ENCODE results near the gene SCFD2. TPM values are rescaled to one million over a fixed set of nuclear protein-coding genes. Genes with fewer than 3 reads are reported as not detected.
A peak's percentile ranks its signal among the peaks of the same experiment; 100 is the strongest.

The SCFD2 gene
- total RNA-seq, 4 donors from 2014 or later = 24.7 to 49.2 (median 33.9) TPM

GRCh38 chr4:53128706-53129357 lies 237.0 kb downstream of the SCFD2 start:
- H3K27ac ChIP-seq = no peak overlapping the region
- peak; percentile 53 to 72 for DNase-seq (ENCODE audit: low spot score in 2 of 2)
- WGBS, 2 donors = 18 to 38% methylated on average over 2 of the region's 2 CpGs

GRCh38 chr4:53128231-53128630 lies 237.6 kb downstream of the SCFD2 start:
- WGBS, 2 donors = 70 to 76% methylated on average over 4 of the region's 4 CpGs
- no peaks in the 10 kb centered on the region for H3K27me3 ChIP-seq
- H3K27ac ChIP-seq = no peak overlapping the region
- peaks cover 0 to 42% (median 0%) of the 10 kb centered on the region in 4 donors for H3K4me1 ChIP-seq
- no peaks in the 10 kb centered on the region for H3K9me3 ChIP-seq
- DNase-seq (ENCODE audit: low spot score in 2 of 2) = no peak
- H3K4me3 ChIP-seq = no peak overlapping the region
- no peak for TF ChIP-seq POLR2A (IDR thresholded peaks at IDR 0.05)
- TF ChIP-seq CTCF (IDR thresholded peaks at IDR 0.05) = no peak
- TF ChIP-seq EP300 (IDR thresholded peaks at IDR 0.05) = no peak
- H3K36me3 ChIP-seq = no peaks in the 10 kb centered on the region

More at GRCh38 chr4:53128706-53129357, 237.0 kb downstream of the SCFD2 start:
- Histone ChIP-seq H3K9me3 (no peaks in the 10 kb centered on the region), H3K27me3 (no peaks in the 10 kb centered on the region), H3K4me1 (peaks cover 0 to 42% (median 0%) of the 10 kb centered on the region in 4 donors), H3K4me3 (no peak overlapping the region), H3K36me3 (no peaks in the 10 kb centered on the region)
- TF ChIP-seq CTCF (IDR thresholded peaks at IDR 0.05) = no peak
- TF ChIP-seq POLR2A (IDR thresholded peaks at IDR 0.05) = no peak
- TF ChIP-seq EP300 (IDR thresholded peaks at IDR 0.05) = no peak

- TF ChIP-seq POLR2A (IDR thresholded peaks at IDR 0.05) = no peak
- TF ChIP-seq EP300 (IDR thresholded peaks at IDR 0.05) = no peak
- no peak for TF ChIP-seq CTCF (IDR thresholded peaks at IDR 0.05)
- 95 to 97% methylated on average over 5 of the region's 5 CpGs for WGBS, 2 donors
- H3K36me3 ChIP-seq = no peaks in the 10 kb centered on the region
- no peaks in the 10 kb centered on the region for H3K27me3 ChIP-seq
- DNase-seq (ENCODE audit: low spot score in 2 of 2) = no peak
- H3K9me3 ChIP-seq = no peaks in the 10 kb centered on the region
- no peak overlapping the region for H3K27ac ChIP-seq
- no peak overlapping the region for H3K4me3 ChIP-seq
- peaks cover 0 to 43% (median 0%) of the 10 kb centered on the region in 4 donors for H3K4me1 ChIP-seq
These were observed 238.5 kb downstream of the SCFD2 start for GRCh38 chr4:53127365-53127764.

- Histone ChIP-seq H3K27ac (no peak overlapping the region), H3K4me3 (no peak overlapping the region), H3K9me3 (no peaks in the 10 kb centered on the region), H3K27me3 (no peaks in the 10 kb centered on the region), H3K4me1 (peaks cover 0 to 45% (median 7%) of the 10 kb centered on the region in 4 donors), H3K36me3 (no peaks in the 10 kb centered on the region)
- no peak for TF ChIP-seq CTCF (IDR thresholded peaks at IDR 0.05)
- TF ChIP-seq POLR2A (IDR thresholded peaks at IDR 0.05) = no peak
- TF ChIP-seq EP300 (IDR thresholded peaks at IDR 0.05) = no peak
- DNase-seq (ENCODE audit: low spot score in 2 of 2) = no peak
- WGBS, 2 donors = 91 to 97% methylated on average over 5 of the region's 5 CpGs
These were observed 239.8 kb downstream of the SCFD2 start for GRCh38 chr4:53126099-53126498.

GRCh38 chr4:53123819-53124218 lies 242.0 kb downstream of the SCFD2 start:
- no peak overlapping the region for H3K4me3 ChIP-seq

More at GRCh38 chr4:53123819-53124218, 242.0 kb downstream of the SCFD2 start:
- no peaks in the 10 kb centered on the region for H3K27me3 ChIP-seq
- DNase-seq (ENCODE audit: low spot score in 2 of 2) = no peak
- peaks cover 0 to 52% (median 12%) of the 10 kb centered on the region in 4 donors for H3K4me1 ChIP-seq
- no peaks in the 10 kb centered on the region for H3K9me3 ChIP-seq
- TF ChIP-seq CTCF (IDR thresholded peaks at IDR 0.05) = no peak
- TF ChIP-seq POLR2A (IDR thresholded peaks at IDR 0.05) = no peak
- no peaks in the 10 kb centered on the region for H3K36me3 ChIP-seq
- WGBS, 2 donors = 94 to 95% methylated on average over 1 of the region's 1 CpG
- no peak overlapping the region for H3K27ac ChIP-seq
